ENCODE data around the gene LRAT. TPM values are rescaled to one million over a fixed set of nuclear protein-coding genes. Genes with fewer than 3 reads are reported as not detected.

Gene LRAT
- total RNA-seq, 1 experiment from 2014 or later = 15.8 TPM

Other genes starting within 250 kb of the LRAT start
- gene PLRG1, start 193.6 kb upstream of the LRAT start, total RNA-seq (2014; rRNA removed; shearing (Covaris generic)) = 104 and 108 TPM in 2 replicates
- not detected in 2 replicates for gene FGB, start 181.0 kb upstream of the LRAT start, total RNA-seq (2014; rRNA removed; shearing (Covaris generic))
- gene FGA, start 153.3 kb upstream of the LRAT start, total RNA-seq (2014; rRNA removed; shearing (Covaris generic)) = not detected in 2 replicates
- gene FGG, start 131.3 kb upstream of the LRAT start, total RNA-seq (2014; rRNA removed; shearing (Covaris generic)) = not detected in 2 replicates
- gene RBM46, start 37.3 kb downstream of the LRAT start, total RNA-seq (2014; rRNA removed; shearing (Covaris generic)) = 0.73 and 2.3 TPM in 2 replicates

Measured in H7 (cell line).